ENCODE results near the gene RFX1. TPM values are rescaled to one million over a fixed set of nuclear protein-coding genes. Genes with fewer than 3 reads are reported as not detected.

RFX1 gene
- total RNA-seq, 1 donor from 2014 or later = 3.3 TPM

- Histone ChIP-seq H3K4me1 (no peaks in the 10 kb centered on the region), H3K27ac (no peak overlapping the region), H3K36me3 (no peaks in the 10 kb centered on the region), H3K4me3 (no peak overlapping the region), H3K9me3 (no peaks in the 10 kb centered on the region), H3K27me3 (no peaks in the 10 kb centered on the region)
- intact Hi-C loops (cut with DNase I) = no loop called here
- no peak for DNase-seq (ENCODE audit: low spot score in 2 of 2)
- TF ChIP-seq, protein P1, sequence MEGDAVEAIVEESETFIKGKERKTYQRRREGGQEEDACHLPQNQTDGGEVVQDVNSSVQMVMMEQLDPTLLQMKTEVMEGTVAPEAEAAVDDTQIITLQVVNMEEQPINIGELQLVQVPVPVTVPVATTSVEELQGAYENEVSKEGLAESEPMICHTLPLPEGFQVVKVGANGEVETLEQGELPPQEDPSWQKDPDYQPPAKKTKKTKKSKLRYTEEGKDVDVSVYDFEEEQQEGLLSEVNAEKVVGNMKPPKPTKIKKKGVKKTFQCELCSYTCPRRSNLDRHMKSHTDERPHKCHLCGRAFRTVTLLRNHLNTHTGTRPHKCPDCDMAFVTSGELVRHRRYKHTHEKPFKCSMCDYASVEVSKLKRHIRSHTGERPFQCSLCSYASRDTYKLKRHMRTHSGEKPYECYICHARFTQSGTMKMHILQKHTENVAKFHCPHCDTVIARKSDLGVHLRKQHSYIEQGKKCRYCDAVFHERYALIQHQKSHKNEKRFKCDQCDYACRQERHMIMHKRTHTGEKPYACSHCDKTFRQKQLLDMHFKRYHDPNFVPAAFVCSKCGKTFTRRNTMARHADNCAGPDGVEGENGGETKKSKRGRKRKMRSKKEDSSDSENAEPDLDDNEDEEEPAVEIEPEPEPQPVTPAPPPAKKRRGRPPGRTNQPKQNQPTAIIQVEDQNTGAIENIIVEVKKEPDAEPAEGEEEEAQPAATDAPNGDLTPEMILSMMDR (IDR thresholded peaks at IDR 0.05) = no peak
Measured at GRCh38 chr19:13946414-13946813, 59.7 kb downstream of the RFX1 start.

DNA sequence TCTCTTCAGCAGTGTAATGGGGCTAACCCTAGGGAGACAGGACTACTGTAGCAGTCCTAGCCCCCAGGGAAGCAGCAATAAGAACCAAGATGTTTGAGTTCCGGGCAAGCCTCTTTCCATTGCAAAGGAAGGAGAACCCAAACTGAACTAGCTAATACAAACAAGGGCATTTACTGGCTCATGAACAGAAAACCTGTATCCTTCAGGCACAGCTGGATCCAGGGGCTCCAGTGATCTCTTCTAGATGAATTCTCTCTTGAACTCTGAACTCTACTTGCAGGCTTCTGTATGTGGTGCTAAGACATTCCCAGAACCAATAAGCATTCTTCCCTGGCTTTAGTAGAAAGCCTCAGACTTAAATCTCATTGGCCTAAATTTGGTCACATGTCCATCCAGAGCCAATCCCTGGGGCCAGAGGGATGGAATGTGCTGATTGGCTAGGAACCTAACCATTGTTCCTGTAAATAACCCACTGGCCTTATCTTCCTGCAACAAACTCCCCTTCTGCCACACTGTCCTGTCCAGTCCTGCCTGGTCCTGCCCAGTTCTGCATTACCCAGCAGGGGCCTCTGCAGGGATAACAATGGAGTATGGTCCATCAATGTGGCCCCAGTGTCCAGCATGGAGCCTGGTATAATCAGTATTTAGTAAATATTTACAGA, 64.0 kb downstream of the RFX1 start:
- TF ChIP-seq, protein P1 (IDR thresholded peaks at IDR 0.05) = no peak
- Histone ChIP-seq H3K27ac (no peak overlapping the region), H3K27me3 (no peaks in the 10 kb centered on the region), H3K4me1 (peaks cover 4 to 5% of the 10 kb centered on the region in 2 donors), H3K9me3 (no peaks in the 10 kb centered on the region), H3K36me3 (no peaks in the 10 kb centered on the region), H3K4me3 (no peak overlapping the region)
- intact Hi-C loops (cut with DNase I) = no loop called here
- DNase-seq (ENCODE audit: low spot score in 2 of 2) = no peak

- Histone ChIP-seq H3K4me1 (peaks cover 4 to 5% of the 10 kb centered on the region in 2 donors), H3K27me3 (no peaks in the 10 kb centered on the region), H3K4me3 (peak within 1 kb of the TSS; percentile 18 to 70), H3K36me3 (no peaks in the 10 kb centered on the region), H3K9me3 (no peaks in the 10 kb centered on the region), H3K27ac (peak within 1 kb of the TSS; percentile 11 to 52)
- DNase-seq (ENCODE audit: low spot score in 2 of 2) = no peak
- intact Hi-C loops (cut with DNase I) = no loop called here
- TF ChIP-seq, protein P1 (IDR thresholded peaks at IDR 0.05) = no peak
Measured at GRCh38 chr19:13938301-13939064, 67.6 kb downstream of the RFX1 start, which contains the start of gene PODNL1. PODNL1 (minus strand) TSS chr19:13938417; CDS start chr19:13938181, 236 bp downstream.

GRCh38 chr19:13937479-13938300, 68.4 kb downstream of the RFX1 start:
- peaks cover 4 to 5% of the 10 kb centered on the region in 2 donors for H3K4me1 ChIP-seq
- TF ChIP-seq, protein P1 (IDR thresholded peaks at IDR 0.05) = no peak
- peak overlapping the region in 1 of 2 donors; percentile 52 for H3K27ac ChIP-seq
- no peaks in the 10 kb centered on the region for H3K27me3 ChIP-seq
- DNase-seq (ENCODE audit: low spot score in 2 of 2) = no peak
- peak overlapping the region; percentile 18 to 70 for H3K4me3 ChIP-seq
- intact Hi-C loops (cut with DNase I) = no loop called here
- no peaks in the 10 kb centered on the region for H3K36me3 ChIP-seq
- H3K9me3 ChIP-seq = no peaks in the 10 kb centered on the region

- H3K27me3 ChIP-seq = no peaks in the 10 kb centered on the region
- no peak for DNase-seq (ENCODE audit: low spot score in 2 of 2)
- intact Hi-C loops (cut with DNase I) = no loop called here
Measured at GRCh38 chr19:13935765-13936510, 70.2 kb downstream of the RFX1 start.

More at GRCh38 chr19:13935765-13936510, 70.2 kb downstream of the RFX1 start:
- Histone ChIP-seq H3K4me1 (peaks cover 4 to 5% of the 10 kb centered on the region in 2 donors), H3K9me3 (no peaks in the 10 kb centered on the region), H3K36me3 (peaks cover 0 to 3% of the 10 kb centered on the region in 2 donors), H3K4me3 (no peak overlapping the region), H3K27ac (no peak overlapping the region)
- TF ChIP-seq, protein P1 (IDR thresholded peaks at IDR 0.05) = no peak
